GOT3 (cell line): Measurements from ENCODE around the gene ARF1.

Experiments used
- DNase-seq: peaks from one replicate; lab custom pipeline; 2025; ENCODE audit warnings: mixed read lengths; lab: John Stamatoyannopoulos, UW

The ARF1 gene

DNA sequence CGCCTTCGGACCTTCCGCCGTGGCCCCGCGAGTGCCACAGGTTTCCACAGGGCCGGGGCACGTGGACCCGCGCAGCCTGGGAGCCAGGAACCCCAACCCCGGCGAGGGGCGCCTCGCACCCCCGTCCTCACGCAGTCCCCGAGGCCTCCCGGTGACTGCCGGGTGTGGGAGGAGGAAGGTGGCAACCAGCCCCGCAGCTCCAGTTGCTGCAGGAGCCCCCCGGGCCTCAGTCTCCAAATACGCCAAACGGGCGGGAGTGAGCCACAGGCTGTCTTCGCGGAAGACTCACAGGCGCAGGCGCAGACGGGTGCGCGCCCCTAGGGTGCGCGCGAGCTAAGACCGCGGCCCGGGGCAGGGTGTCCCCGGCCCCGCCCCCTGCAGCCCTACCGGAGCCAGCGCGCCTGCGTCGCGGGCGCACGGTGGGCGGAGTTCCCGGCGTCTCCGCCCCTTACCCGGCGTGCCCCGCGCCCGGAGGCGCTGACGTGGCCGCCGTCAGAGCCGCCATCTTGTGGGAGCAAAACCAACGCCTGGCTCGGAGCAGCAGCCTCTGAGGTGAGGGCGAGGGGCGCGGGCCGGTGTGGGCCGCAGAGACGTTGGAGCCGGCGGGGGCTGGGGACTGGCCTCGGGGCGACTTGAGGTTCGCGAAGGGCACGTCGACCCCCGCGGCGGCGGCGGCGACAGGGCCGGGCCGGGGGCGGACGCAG, at the start of gene ARF1:
ARF1 (plus strand) TSS at position 495 of the 704 bp plus-strand sequence. CDS start 14,407 bp downstream, outside the sequence.
- peak; percentile 98 for DNase-seq

DNA sequence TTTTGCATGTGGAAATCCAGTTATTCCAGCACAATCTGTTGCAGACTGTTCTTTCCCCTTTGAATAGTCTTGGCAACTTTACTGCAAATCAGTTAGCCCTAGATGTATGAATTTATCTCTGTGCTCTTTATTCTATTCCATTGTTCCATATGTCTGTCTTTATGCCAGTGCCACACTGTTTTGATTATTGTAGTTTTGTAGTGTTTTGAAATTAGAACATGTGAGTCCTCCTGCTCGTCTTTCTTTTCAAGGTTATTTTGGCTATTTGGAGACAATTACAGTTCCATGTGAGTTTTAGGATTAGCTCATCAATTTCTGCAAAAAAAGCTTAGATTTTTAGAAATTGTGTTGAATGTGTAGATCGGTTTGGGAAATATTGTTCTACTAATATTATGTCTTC, 49.1 kb upstream of the ARF1 start:
- no peak for DNase-seq

- DNase-seq: no peak
Observed at GRCh38 chr1:228034954-228035837, 47.3 kb upstream of the ARF1 start.

DNA sequence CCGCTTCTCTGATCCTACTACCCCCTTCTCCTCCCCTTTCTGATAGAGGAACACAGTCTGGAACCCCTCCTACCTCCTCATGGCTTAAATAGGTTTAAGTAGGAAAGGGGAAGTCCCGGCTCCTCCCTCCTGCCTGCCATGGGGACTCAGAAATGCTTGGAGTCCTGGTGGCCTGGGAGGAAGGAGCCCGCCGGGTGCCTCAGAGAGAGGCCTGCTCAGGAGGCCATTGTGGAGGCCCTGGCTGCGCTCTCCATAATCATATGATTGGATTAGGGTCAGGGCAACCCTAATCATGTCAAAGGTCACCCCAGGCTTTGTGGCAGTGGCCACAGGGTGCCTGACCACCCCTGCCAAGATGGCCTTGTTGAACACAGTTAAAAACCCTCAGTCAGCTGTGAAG, 46.7 kb upstream of the ARF1 start:
- DNase-seq: no peak

DNA sequence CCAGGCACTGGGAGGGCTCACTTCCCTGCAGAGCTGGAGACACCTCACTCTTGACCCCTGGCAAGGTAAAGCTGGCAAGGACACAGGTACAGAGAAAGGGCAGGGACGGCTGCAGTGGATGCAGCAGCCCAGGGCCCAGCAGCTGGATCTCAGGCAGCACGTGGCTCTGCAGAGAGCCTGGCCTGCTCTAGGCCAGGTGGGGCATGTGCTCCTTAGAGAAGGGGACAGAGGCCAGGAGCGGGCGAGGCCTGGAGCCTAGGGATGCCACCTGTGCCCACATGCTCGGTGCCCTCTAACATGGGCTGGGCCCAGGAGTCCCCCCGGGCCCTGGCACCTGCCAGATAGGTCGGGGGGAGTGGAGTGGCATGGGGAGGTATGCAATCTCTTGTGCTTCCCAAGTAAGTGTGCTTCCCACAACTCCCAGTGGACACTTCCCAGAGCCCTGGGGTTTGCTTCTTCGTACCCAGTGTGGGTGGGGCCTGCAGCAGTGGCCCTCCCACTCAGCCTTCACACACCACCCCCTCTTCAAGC, 45.7 kb upstream of the ARF1 start:
- DNase-seq: no peak

DNA sequence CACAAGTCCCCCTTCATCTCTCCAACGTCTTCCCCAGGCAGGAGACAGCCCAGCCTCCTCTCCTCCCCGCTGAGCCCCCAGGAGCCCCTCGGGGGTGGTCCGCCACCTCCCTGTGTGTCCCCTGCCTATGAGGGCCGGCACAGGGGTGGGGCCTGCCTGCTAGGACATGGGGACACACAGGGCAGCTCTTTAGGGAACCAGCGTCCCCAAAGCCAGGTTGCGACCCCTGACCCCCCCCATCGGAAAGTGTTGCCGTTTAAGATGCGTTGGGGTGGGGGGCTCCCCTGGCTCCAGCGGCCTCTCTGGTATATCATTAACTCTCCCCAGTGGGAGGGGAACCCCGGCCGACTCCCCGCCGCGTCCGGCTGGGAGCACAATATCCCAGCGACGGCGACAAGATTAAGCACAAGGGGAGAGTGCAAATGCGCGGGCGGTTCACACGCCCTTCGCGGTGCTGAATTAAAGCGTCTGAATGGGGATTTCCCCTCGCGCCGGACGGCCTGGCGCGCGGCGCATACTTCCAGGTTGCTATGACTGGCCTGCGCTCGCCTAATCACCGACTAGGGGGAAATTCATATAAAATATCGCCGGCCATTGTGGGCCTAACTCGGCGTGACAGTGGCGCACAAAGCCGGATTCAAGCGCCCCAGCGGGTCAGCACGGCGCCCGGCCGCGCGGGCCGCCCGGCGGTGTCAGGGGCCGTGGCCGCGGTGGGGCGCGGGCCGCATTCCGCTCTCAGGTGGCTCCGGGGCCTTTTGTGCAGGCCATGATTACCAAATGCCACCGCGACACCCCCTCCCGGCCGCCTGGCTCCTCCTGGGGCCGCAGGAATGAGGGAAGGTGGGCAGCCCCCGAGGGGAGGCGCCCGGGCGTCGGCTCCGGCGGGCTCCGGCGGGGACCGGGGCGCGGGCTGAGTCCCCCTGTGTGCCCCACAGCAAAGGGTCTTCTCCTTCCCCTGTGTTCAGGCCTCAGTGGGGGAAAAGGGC, 44.8 kb upstream of the ARF1 start:
- no peak for DNase-seq

- no peak for DNase-seq
Observed at GRCh38 chr1:228038387-228039005, 44.0 kb upstream of the ARF1 start.

DNA sequence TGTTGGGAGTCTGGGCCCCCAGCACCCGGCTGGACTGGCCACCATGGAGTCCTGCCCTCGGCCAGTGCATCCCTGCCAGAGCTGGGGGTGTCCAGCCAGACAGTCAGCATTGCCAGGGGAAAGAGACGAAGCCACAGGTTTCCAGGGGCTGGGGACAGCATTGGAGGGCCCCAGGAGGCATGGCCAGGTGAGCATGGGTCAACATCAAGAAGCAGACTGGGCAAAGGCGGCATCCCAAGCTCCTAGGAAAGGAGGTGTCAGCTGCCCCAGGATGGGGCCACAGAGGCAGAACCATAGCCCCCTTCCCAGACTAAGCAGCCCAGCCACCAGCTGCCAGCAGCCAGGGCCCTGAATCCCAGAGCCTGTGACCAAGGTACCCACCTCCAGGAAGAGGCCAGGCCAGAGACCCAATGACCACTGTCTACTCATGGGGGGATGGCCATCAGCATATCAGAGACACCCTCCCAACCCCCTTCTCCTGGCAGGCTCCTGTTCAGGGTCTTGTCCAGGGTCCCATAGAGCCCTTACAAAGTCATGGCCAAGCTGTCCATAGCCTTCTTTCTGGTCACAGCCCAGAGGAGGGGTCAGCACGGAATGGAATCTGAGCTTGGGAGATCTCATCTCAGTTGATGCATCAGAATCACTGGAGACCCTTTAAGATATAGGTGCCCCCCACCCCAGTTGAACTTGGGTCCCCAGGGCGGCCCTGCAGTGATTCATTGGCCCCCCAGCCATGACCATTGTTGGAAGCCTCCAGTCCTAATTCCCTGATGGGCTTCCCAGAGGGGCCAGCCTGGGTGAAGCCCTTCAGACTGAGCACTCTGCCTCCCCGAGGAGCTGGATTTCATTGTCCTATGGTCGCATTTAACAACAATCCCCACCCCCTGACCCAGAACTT, 43.3 kb upstream of the ARF1 start:
- DNase-seq: no peak

DNA sequence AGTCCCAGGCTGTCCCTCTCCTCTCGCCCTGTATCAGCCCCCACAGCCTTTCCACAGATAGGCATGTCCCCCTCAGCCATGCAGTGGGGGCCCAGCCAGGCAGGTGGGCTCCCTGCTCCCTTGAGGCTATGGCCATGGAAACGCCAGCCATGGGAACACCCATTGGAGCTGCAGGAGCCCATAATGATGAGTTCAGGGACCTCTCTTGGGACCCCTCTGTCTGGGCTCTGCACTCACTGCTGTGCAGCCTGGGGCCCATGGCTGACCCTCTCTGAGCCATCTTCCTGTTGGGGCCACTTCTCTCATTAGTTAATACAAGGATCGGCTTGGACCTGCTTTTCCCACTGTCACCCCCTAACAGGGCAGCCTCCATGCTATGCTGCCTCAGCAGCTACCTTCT, 42.5 kb upstream of the ARF1 start:
- DNase-seq: no peak

DNA sequence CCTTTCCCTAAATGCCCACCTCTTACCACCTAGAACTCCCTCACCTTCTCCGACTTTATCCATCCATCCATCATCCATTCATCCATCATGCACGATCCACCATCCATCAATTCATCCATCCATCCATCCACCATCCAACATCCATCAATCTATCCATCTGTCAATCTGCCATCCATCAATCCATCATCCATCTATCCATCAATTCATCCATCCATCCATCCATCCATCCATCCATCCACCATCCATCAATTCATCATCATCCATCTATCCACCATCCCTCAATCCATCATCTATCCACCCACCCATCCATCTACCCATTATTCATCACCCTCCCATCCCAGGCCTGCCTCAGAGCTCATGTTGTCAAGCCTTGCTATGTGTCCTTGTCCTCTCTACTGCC, 41.2 kb upstream of the ARF1 start:
- no peak for DNase-seq

DNA sequence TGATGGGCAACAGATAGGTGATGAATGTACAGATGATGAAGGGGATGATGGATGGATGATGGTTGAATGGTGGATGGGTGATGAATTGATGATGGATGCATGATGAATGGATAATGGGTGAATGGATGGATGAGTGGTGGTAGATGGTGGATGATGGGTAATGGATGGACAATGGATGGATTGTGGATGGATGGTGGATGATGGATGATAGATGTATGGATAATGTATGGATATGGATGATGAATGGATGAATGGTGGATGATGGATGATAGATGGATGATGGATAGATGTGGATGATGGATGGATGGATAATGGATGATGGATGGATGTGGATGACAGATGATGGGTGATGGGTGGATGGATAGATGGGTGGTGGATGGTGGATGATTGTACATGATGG, 40.0 kb upstream of the ARF1 start:
- DNase-seq: no peak

DNA sequence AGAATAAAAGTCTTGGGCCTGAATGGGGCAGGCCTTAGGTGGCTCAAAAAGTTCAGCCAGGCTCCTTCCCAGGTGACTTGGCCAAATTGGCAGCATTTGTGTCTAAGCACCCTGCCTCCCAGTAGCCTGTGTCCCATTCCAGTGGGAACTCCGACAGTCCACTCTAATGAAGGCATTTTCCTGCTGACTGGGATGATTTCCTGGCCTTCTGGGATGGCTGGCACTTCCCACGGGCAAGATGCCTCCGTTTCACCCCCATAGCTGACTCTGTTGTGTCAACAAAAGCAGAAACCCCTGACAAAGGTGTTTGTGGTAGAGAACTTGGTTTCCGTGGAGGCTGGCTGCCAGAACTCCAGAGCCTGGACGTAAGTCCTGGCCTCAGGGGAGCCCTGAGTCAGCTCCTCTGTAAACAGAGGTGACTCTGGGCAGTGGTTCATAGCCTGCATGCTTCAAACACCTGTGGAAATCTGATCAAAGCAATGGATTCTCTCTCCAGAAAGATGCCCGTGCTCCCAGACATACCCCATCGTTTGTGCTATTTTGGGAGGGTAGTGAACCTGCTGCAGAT, 39.1 kb upstream of the ARF1 start:
- no peak for DNase-seq

DNA sequence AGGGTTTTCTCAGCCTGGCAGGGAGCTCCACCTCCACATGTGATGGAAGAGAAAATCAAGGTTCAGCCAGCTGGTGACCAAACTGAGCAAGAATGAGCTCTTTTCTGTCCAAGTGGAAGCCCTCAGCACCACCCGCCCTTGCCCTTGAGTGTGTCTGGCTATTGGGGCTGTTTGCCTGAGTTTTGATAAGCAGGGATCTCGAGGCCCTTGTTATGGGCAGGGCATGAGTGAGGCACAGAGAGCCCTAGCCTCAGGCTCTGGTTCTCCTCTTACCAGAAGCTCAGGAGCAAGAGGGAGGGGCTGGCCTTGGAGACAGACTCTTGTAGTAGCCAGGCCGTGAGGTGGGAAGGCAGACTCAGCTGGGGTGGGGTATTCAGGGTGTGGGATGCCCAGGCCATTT, 37.5 kb upstream of the ARF1 start:
- DNase-seq: no peak

- no peak for DNase-seq
Observed at GRCh38 chr1:228045405-228045804, 37.1 kb upstream of the ARF1 start.

- no peak for DNase-seq
Observed at GRCh38 chr1:228045871-228046270, 36.6 kb upstream of the ARF1 start.

- DNase-seq: no peak
Observed at GRCh38 chr1:228046421-228047182, 35.9 kb upstream of the ARF1 start.

DNA sequence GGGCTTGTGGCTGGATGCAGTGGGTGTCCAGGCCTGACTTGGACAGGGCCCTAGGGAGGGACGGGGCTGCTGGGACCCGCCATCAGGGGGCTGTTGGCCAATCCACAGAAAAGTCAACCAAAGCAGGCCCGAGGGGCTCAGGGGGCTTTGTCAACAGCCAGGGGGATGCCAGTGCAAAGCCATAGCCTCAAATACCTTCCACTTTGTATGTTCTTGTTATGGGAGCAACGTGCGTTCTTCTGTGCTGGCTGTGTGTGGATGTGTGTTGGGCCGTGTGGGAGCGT, 35.4 kb upstream of the ARF1 start:
- no peak for DNase-seq

- no peak for DNase-seq
Observed at GRCh38 chr1:228048120-228048519, 34.4 kb upstream of the ARF1 start.

DNA sequence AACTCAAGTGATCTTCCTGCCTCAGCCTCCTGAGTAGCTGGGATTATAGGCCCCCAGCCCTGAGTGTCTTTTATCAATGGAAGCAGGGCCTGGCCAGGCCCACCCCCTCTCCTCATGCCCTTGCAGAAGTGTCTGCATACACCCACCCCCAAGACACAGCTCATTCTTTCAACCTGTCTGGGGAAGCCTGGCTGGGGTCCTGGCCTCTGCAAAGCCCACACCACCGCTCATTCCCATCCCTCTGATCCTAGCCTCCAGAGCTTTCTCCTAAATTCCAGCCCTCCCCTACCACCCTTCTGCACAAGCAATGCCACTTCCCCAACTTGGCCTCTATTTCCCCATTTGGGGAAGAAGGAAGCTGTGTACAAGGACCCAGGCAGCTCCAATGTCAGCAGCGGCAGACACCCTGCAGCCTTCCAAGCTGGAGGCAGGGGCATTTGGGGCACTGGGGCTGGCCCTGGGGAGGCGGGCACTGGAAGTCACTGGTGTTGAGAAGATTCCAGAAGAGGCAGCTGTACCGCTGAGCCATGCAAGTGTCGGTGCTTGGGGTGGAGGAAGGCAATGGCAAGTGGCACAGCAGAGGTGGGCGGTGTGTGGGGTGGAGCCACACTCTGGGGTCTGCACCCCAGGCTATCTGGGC, 33.7 kb upstream of the ARF1 start:
- DNase-seq: no peak
